ENCODE results near the gene FES.
"Not testable (repeated sequence)": the region's sequence is repeated elsewhere in the genome, so short reads cannot be mapped to it uniquely, and the experiment has no call there.

Gene FES

DNA sequence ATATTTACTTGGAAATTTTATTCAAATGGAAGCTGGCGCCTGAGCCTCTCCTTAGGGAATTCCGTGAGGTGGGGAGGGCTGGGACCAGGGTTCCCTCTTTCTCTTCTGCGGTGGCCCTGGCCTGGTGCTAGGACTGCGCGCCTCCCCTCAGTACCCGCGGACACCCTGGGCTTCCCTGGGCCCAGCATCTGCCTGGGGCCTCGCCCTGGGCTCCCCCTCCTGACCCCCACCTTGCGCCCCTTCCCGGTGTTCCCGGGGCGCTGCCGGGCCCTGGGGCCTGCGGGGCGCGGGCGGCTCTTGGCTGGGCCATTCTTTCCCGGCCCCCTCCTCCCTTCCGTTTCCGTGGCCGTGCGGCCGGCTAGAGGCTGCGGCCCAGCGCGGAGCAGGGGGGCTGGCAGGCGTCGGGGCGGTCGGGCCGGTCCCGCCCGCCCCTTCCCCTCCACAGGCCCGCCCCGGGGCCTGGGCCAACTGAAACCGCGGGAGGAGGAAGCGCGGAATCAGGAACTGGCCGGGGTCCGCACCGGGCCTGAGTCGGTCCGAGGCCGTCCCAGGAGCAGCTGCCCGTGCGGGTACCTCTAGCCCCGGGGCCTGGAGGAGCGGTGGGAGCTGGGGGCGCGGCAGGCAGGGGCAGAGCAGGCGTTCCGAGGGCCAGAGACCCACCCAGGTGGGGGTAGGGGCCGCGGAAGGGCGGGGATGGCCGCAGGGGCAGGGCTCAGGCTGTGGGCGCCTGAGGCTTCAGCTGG lies at the start of gene FES:
FES (plus strand) TSS at position 529 of the 743 bp plus-strand sequence. CDS start 542 bp downstream, outside the sequence.
- no peak for DNase-seq

DNA sequence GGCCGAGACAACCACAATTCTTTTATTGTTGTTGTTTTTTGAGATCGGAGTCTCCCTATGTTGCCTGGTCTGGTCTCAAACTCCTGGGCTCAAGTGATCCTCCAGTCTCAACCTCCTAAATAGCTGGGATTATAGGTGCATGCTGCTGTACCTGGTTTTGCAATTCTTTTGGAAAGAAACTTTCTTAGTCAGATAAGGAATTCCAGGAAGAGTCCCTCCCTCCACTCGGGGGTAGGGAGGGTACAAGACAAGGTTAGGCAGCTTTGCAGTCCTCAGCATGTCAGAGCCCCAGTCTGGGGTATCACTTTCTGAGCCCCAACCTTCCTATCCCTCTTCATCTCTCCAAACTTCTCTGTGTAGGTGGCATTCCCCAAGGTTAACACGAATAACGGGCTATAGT lies 49.7 kb upstream of the FES start:
- DNase-seq: no peak

DNA sequence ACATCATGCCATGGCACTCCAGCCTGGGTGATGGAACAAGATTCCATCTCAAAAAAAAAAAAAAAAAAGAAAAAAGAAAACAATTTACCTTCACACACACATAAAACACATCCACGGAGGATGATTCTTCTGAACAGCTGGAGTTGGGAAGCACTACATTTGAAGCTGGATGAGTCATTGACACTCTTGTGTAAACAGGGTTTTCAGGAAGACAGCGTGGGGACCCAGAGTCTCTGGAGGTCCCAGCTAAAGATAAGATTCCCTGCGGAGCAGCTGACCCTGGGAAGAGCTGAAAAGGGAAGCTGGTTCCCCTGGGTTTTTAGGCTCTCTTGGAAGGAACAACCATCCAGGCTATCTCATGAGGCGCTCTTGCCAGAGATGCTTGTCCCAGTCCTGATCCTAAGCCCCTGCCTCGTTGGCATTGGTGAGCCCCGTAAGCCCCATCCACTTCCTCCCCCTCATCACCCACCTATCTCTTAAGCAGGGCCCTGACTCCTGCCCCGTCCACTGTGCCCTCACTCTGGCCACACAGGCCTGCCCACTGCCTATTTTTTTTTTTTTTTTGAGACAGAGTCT lies 47.9 kb upstream of the FES start:
- no peak for DNase-seq

DNA sequence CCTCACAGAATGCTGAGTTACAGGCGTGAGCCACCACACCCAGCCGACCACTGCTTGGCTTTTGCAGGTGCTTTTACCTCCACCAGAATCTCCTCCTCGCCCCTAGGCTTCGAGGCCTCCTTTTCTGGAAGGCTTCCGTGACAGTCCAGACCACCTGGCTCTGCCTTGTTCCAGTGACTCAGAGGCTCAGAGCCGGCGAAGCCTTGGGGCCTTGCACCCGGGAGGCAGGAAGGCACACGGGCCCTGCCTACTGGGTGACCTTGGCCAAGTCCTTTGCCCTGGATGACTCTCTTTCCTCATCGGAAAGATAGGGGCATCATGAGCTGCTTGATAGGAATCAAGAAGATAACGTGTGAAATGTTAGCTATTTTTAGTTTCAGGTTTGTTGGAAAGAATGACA lies 47.2 kb upstream of the FES start:
- DNase-seq: no peak

DNA sequence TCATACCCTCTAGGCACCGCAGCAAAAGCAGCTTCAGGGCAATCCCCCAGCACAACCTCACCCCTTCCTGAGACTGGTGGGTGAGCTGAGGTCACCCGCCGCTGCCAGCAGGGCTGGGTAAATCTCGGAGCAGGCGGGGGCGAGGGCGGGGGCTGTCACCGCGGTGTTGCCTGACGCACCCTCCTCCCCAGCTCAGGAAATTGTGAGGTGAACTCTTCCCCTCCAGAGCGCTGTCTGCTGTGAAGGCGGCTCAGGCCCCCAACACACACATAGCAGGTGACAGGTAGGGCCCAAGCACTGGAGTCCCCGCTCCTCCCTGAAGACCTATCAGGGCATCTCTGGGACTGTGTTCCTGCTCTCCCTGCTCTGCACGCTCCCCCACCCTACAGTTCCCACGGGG lies 46.2 kb upstream of the FES start:
- DNase-seq: no peak

DNA sequence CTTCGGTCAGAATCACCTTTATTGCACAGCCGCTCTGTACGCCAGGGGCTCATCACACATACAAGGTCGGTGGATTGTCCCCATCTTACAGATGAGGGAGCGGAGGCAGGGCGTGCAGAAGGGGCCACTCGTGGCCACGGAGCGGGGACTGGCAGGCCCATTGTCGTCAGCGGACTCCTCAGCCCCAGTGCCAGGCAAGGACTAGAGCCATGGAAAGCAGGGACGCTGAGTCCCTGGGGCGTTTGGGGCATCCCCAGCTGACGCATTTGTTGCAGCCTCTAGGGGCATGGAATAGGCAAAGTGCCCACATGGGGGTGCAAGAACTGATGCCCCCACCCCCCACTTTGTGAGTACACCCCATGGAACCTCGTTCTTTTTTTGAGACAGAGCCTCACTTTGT lies 45.8 kb upstream of the FES start:
- no peak for DNase-seq

DNA sequence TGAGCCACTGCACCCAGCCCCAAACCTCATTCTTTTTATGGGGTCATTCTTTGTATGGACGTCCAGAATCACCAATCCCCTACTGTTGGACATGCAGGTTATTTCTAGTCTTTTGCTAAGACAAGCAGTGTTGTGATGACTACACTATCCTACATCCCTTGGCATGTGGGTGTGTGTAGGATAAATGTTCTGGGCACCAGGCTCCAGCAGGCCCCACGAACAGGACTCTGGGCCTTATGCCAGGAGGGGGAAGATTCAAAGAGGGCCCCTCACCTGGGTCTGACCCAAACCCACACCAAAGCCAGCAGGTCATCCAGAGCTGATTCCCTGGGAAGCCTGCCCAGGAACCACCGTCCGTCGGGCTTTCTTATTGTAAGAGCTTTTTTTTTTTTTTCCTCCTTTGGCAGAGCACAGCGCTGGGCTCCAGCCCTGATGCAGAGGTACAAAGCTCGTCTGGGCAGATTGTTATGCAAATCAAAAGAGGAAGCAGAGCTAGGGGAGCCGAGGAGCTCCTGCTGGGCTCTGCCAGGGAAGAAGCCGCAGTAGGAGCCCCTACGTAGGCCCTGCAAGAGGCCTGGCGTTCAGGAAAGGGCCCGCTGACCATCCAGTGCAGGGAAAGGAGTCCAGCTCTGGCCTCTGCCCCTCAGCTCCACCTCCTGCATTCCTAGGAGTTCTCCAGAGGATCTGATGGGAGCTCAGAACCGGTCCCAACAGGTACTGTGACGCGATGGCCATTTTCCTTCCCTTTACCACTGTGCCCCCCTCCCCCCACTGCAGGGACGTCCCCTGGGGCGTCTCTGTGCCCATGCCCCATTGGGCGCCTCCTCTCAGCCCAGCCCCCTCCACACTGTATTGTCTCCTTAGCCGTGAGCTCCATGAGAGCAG lies 44.9 kb upstream of the FES start:
- no peak for DNase-seq

DNA sequence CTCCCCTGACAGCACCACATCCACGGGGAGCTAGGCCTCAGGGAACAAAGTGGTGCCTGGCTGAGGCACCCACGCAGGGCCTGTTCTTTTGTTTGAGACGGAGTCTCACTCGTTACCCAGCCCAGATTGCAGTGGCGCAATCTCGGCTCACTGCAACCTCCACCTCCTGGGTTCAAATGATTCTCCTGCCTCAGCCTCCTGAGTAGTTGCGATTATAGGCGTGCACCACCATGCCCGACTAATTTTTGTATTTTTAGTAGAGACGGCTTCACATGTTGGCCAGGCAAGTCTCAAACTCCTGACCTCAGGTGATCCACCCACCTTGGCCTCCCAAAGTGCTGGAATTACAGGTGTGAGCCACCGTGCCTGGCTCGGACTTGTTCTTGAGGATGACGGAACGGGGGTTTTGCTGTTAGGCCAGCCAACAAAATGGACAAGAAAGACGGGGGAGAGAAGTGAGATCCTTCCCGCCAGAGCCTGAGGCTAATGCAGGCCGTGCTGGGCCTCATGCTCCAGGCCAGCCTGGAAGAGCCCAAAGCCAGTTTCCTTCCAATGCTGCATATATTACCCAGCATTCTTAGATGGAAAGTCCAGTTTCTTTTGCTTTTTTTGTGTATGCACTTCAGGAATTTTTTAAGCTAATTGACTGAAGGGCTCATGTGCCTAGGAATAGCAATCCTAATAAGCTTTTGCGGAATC lies 44.0 kb upstream of the FES start:
- DNase-seq: no peak

DNA sequence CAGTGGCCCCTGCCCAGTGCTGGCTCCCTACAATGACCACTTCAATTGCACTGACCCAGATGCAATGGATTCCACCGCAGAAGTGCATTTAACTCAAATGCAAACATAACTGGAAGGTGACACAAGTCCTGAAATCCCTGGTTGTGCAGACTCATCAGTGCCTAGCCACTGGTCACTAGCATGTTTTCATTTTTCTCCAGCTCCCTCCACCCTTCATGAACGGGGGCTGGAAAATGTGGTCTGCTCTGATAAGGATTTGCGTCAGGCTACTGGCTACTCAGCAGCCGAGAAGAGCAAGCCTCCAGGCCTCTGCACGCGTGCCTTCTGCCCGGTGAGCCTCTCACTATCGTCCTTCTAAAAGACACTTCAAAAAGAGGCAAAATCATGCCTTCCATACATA lies 43.4 kb upstream of the FES start:
- no peak for DNase-seq

DNA sequence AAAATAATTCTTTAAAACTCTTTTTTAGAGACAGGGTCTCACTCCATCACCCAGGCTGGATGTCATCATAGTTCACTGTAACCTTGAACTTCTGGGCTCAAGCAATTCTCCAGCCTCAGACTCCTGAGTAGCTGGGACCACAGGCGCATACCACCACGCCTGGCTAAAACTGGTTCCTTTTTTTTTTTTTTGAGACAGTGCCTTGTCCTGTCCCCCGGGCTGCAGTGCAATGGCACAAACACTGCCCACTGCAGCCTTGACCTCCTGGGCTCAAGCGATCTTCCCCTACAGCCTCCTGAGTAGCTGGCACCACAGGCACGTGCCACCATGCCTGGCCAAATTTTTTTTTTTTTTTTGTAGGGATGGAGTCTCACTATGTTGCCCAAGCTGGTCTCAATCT lies 39.6 kb upstream of the FES start:
- no peak for DNase-seq

DNA sequence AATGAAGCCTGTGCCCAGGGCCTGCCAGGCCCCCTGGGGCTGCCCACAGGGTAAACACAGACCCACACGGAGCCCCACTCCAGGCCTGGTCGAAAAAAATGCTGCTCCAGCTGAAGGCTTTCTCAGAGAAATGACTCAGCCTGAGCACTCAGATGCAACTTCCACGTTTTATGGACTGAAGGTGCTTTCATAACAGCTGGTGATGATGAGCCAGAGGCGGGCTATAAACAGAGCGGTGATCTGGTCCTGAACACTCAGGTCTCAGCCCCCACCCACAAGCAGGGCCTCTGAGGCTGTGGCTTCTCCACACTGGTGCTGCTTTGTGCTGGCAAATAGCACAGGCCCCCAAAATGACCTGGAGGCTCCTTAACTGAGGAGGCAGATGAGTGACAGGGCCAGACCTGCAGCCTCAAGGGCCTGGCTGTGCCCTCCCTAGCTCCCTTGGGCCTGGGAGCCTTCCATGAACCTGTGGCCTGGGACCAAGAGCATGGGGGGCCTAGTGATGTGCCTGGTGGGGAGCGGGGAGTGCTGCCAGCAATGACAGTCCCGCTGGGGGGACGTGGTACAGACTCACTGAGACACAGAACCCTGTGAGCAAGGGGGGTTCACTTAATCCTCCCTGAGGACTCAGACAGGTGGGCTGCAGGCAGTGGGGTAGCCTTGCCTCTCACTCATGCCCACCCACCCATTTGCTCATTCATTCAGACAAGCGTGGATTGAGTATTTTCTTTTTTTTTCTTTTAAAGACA lies 38.9 kb upstream of the FES start:
- no peak for DNase-seq

DNA sequence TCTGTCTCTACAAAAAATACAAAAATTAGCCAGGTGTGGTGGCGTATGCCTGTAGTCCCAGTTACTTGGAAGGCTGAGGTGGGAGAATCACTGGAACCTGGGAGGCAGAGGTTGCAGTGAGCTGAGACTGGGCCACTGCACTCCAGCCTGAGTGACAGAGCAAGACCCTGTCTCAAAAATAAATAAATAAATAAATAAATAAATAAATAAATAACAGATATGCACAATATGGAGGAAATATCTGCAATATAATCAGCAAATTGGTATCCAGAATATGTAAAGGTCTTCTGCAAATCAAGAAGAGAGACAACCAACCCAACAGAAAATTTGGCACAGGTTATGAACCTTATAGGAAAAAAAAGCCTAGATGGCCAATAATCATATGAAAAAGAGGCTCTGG lies 34.9 kb upstream of the FES start:
- not testable (repeated sequence) for DNase-seq

DNA sequence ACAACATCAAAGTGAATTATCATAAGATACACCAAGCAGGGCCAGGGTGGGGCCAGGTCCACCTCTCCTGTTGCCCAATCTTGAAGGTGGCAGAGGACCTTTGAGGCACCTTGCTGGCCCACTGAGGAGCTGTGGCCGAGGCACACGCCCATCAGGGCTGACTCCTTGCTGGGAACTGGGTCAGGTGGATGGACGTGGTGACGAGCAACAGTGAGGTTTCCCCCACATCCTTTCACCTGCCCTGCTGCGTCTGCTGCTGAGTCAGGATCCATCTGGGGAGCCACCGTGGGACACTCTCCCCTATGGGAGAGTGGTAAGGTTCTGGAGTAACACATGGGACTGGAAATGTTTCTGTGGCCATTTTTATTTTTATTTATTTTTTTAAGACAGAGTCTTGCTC lies 33.2 kb upstream of the FES start:
- no peak for DNase-seq

DNA sequence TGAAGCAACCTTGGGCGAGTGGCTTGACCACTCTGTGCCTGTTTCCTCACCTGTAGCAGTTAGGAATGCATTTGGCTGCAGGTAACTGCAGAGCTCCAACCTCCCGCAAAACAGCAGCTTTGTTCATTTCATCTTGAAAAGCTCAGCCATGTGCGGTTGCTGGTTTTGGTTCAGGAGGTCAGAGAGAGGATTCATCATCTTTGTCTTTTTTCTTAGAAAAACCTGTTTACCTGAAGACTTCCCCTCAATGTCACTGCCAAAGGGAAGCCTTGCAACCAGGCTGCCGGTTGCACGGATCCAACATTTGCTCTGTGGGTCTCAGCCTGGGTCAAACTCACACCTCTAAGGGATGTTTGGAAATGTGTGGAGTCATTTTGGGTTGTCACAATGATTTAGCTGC lies 32.4 kb upstream of the FES start:
- DNase-seq: no peak

DNA sequence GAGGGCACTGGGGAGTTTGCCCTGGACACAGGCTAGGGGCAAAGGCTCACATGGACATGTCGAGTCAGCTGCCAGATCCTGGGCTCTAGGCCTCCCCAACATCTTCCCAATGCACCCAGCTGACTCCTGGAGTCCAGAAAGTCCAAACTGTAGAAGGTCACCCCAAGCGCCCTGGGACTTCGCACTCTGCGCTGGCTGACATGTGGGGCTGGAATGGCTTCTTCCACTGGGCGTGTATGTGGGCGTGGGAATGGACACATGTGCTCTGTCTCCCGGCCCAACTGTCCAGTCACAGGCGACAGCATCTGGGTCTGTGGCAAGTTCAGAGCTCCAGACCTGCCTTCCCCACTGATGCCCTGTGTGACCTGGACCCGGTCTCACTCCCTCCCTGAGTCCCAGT lies 29.2 kb upstream of the FES start:
- no peak for DNase-seq

DNA sequence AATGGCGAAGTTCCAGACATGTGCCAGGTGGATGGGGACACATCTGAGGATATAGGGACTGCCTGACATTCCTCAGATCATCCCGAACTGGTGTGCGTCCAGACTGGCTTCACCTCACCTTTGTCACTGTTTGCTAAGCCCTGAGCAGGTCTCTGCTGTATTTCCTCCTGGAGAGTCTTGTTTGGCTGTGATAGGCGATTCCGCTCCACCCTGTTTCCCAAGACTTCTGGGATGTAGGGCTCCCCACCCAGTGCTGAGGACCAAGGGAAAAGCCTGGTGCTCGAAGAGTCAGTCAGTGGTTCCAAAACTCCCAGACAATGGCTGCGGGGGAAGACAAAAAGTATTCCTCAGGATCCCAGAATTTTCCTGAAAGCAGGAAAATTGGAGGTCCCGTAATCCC lies 27.0 kb upstream of the FES start:
- no peak for DNase-seq

DNA sequence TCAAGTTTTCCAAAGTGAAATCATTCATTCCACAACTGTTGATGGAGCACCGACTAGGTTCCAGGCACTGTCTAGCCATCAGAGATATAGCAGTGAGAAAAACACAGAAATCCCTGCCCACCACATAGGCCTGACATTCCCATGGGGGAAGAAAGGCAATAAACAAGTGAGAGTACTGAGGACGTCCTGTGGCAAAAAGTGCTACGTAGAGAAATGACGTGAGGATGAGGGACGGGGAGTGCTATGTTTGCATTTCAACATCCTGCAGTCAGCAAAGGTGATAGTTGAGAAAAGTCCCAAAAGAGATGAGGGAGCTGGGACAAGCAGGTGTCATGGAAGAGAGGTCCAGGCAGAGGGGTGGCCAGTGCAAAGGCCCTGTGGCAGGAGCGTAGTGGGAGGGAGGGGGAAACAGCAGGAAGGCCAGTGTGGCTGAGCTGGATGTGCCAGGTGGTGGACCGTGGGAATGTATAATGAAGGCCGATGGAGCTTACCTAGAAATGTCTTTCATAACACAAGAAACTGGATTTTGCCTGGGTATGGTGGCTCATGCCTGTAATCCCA lies 26.3 kb upstream of the FES start:
- DNase-seq: no peak

DNA sequence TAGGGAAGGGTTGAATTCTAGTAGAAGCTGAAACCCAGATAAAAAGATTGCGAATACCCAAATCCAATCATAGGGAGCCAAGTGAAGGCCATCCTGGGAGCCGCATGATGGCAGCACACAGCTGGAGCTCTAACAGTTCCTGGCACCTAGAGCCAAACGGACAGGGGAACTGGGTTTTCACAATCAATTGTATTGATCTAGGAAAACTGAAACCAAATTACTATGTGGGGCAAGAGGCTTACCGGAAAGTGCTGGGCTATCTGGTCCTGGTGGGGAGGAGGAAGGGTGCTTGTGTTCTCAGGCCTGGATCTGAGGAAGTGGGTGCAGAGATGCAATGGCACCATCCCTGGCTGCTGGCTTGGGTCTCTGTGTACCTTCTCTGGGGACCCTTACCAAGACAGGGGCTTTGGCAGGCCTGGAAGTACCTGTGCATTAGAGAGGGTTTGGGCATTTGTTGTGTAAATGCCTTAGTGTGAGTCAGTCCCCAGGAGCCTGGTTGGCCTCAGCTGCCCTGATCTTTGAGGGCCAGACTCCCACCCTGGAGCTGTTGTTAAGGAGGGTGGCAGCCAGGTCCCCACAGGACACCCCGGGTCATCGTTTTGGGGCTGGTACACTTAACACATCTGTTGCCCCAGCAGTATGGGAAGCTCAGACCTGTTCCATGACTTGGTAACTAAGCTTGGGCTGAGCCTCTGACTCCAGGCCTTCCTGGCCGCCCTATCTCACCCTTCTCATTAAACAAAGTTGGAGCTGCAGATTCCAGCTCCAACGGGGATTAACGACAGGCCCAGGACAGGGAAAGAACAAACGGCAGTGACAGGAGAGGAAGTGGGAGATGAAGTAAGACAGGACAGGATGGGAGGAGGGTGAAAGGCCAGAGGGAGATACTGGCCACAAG lies 24.8 kb upstream of the FES start:
- DNase-seq: no peak

DNA sequence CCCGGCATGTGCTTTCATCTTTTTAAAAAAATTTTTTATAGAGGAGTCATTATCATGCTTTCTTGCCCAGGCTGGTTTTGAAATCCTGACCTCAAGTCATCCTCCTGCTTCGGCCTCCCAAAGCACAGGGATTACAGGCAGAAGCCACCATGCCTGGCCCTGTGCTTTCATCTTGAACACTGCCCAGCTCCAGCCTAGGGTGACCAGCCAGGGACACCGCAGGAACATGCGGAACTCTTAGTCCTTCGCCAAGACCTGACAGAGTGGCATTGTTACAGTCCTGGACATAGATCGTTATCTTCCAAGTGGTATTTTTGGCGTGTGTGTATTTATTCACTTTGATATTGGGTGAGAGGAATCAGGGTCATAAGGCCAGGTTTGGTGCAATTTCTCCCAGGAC lies 23.9 kb upstream of the FES start:
- no peak for DNase-seq

DNA sequence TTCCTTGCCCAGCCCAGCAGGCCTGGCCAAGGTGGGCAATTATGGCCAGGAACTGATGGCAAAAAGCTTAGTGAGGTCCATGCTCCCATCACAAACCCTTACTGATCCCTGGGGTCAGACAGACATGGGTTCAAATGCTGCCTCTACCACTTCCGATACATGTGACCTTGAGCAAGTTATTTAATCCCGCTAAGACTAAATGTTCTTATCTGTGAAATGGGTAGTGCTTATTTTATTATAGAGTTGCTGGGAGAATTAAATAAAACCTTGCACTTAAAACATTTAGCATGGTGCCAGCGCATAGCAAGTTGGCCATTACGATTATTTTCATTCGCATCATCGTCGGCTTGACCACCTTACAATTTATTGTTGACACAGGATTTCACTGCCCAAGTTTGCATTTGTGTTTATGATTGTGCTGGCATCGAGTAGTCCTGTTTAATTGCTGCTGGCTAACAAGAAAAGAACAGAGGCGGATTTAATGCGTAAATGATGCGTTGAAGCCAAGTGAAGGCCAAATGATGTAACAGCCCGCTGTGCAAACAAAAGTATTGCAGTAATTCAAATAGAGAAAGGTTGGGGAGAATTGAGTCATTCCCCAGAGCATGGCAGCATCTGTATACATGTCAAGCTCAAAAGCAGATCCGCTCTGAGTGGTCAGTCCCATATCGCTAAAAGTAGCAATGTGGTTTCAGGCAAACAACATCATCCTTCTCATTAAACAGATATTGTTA lies 23.2 kb upstream of the FES start:
- no peak for DNase-seq

DNA sequence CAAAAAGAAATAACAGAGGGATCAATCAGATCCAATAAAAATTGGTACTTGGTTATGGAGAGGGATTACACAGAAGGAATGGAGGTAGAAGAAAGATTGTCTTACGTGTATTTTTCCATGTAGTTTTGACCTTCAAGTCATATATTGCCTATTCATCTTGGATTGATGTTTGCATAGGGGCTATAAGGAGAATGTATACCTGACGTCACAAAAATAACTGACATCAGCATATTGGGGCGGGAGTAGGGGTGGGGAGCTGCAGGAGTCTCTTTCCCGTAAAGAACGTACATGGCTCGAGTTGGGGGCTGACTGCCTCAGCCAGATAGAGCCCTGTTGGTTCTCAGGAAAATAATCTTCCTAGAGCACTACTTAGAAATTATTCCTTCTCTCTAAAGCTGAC lies 21.8 kb upstream of the FES start:
- no peak for DNase-seq
